Esophagus squamous epithelium (tissue), 5 donors: ENCODE results near the gene DIP2A. TPM values are rescaled to one million over a fixed set of nuclear protein-coding genes. Genes with fewer than 3 reads are reported as not detected.

ENCODE experiments used
- DNase-seq: peaks from one replicate; lab custom pipeline; 2025; lab: John Stamatoyannopoulos, UW
- H3K27ac ChIP-seq, 4 donors: fragments of 200-600 bp; sonication (generic); one replicate each; pipeline ENCODE4 v1.5.1; 2016 to 2019; ENCODE audit warnings: mild to moderate bottlenecking in 1 of 4
- H3K27me3 ChIP-seq, 4 donors: fragments of 200-600 bp; sonication (generic); 1 replicate in 3 of 4; 2 replicates in 1 of 4; pipeline versions ENCODE4 v1.5.1 to v1.6.0; 2017 to 2021; ENCODE audit warnings: antibody characterized with exemption in 1 of 4
- H3K36me3 ChIP-seq, 3 donors: fragments of 200-600 bp; sonication (generic); one replicate each; pipeline ENCODE4 v1.5.1; 2016 to 2019
- H3K4me1 ChIP-seq, 3 donors: fragments of 200-600 bp; sonication (generic); one replicate each; pipeline ENCODE4 v1.5.1; 2017 to 2019
- H3K4me3 ChIP-seq, 4 donors: fragments of 200-600 bp; sonication (generic); 1 replicate in 3 of 4; 2 replicates in 1 of 4; pipeline ENCODE4 v1.5.1; 2016 to 2019; ENCODE audit warnings: mild to moderate bottlenecking in 2 of 4, moderate library complexity in 1 of 4
- H3K9me3 ChIP-seq, 3 donors: fragments of 200-600 bp; sonication (generic); one replicate each; pipeline ENCODE4 v1.5.1; 2016 to 2019
- CTCF ChIP-seq, 6 experiments: fragments of 450-650 bp in 4 of 6; fragments of 200-600 bp in 2 of 6; sonication (generic) in 2 of 6; IDR thresholded peaks; one replicate each; pipeline ENCODE4 v1.5.1; 2016 to 2019; ENCODE audit warnings: antibody characterized with exemption in 6 of 6, mild to moderate bottlenecking in 4 of 6, moderate library complexity in 4 of 6
- POLR2A ChIP-seq, 4 donors: fragments of 450-650 bp; IDR thresholded peaks; one replicate each; pipeline ENCODE4 v1.6.1; 2017; ENCODE audit warnings: antibody characterized with exemption in 4 of 4, mild to moderate bottlenecking in 4 of 4, moderate library complexity in 3 of 4
- WGBS, 2 donors: methylation state at CpG; one replicate each; pipeline ENCODE4 v1.1.5; 2018; 5-methylcytosine and 5-hydroxymethylcytosine counted together
- intact Hi-C: fragments of 100-400 bp; cut with DNase I; formaldehyde crosslinking; loops from one replicate; pipeline ENCODE4 v1.15.0; 2022
- total RNA-seq, 4 donors: library from RNA; depleted of rRNA; stranded (reverse); fragments of >200 nt; gene quantifications; one replicate each; pipeline ENCODE4 v1.1.0, GENCODE V29; 2016
- donor health status: DM: yes; HTN: yes; CAD: no.

The DIP2A gene
- total RNA-seq, 4 donors from 2014 or later, result 16.7 to 40.3 (median 33.0) TPM

DNA sequence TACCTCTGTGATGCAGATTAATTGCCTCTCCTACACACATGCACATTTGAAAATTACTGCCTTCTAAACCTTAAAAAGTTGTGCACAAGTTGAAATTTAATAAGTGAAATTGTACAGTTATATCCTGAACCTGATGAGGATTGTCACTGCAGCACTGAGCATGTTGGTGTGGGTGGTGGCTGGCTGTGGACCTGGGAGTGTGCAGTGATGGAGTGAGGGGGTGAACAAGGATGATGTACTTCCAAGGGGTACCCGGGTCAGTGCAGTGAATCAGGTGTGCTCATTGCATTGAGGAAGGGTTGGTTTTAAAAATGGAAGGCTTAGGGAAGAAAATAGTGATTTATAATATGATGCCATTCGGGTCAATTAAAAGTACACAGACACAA lies 24.1 kb downstream of the DIP2A start:
- no peak overlapping the region for H3K4me3 ChIP-seq
- H3K27ac ChIP-seq, result no peak overlapping the region
- TF ChIP-seq CTCF (IDR thresholded peaks at IDR 0.05) (no peak), POLR2A (IDR thresholded peaks at IDR 0.05) (no peak)
- intact Hi-C loops, result no loop called here
- H3K27me3 ChIP-seq, result no peaks in the 10 kb centered on the region
- H3K4me1 ChIP-seq, result peaks cover 0 to 6% (median 0%) of the 10 kb centered on the region in 3 donors
- DNase-seq, result no peak
- WGBS, 2 donors, result 87 to 88% methylated on average over 2 of the region's 2 CpGs
- H3K36me3 ChIP-seq, result peaks cover 0 to 46% (median 0%) of the 10 kb centered on the region in 3 donors
- H3K9me3 ChIP-seq, result no peaks in the 10 kb centered on the region

GRCh38 chr21:46483300-46484295 lies 24.9 kb downstream of the DIP2A start:
- no peaks in the 10 kb centered on the region for H3K27me3 ChIP-seq
- no peak overlapping the region for H3K4me3 ChIP-seq
- no peak overlapping the region for H3K27ac ChIP-seq
- no peak for DNase-seq
- WGBS, 2 donors, result 75 to 87% methylated on average over 6 of the region's 6 CpGs
- H3K4me1 ChIP-seq, result peaks cover 0 to 6% (median 0%) of the 10 kb centered on the region in 3 donors
- H3K9me3 ChIP-seq, result no peaks in the 10 kb centered on the region
- no peak for TF ChIP-seq CTCF (IDR thresholded peaks at IDR 0.05)
- no peak for TF ChIP-seq POLR2A (IDR thresholded peaks at IDR 0.05)
- intact Hi-C loops, result no loop called here
- peaks cover 0 to 53% (median 0%) of the 10 kb centered on the region in 3 donors for H3K36me3 ChIP-seq

GRCh38 chr21:46486481-46487126 lies 27.9 kb downstream of the DIP2A start:
- Histone ChIP-seq H3K9me3 (no peaks in the 10 kb centered on the region), H3K4me3 (no peak overlapping the region), H3K4me1 (no peaks in the 10 kb centered on the region), H3K27ac (no peak overlapping the region), H3K27me3 (no peaks in the 10 kb centered on the region), H3K36me3 (peaks cover 0 to 60% (median 0%) of the 10 kb centered on the region in 3 donors)
- TF ChIP-seq POLR2A (IDR thresholded peaks at IDR 0.05) (no peak), CTCF (IDR thresholded peaks at IDR 0.05) (no peak)
- no peak for DNase-seq
- WGBS, 2 donors, result 70 to 75% methylated on average over 4 of the region's 4 CpGs
- intact Hi-C loops, result no loop called here

DNA sequence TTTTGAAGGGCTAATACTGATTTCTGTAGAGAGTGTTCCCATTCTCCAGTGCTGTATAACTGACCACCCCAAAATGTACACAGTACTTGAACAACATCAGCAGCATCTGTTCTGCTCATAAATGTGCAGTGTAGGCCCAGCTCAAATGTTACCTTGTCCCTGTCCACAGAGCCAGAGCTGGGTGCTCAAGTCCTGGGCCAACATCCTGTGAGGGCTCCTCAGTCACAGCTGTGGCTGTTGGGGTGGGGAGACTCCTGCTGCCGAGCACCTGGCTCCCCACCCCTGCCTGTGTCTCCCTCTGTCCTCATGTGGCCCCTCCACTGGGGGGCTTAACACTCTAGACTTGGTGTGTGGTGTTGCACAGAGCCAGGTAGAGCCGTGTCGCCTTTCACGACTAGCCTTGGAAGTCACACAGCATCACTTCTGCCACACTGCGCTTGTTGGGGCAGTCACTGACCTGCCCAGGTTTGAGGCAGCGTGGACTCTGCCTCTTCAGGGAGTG lies 30.5 kb downstream of the DIP2A start:
- no peak overlapping the region for H3K4me3 ChIP-seq
- no peak for DNase-seq
- H3K9me3 ChIP-seq, result no peaks in the 10 kb centered on the region
- no peak overlapping the region for H3K27ac ChIP-seq
- intact Hi-C loops, result no loop called here
- no peaks in the 10 kb centered on the region for H3K27me3 ChIP-seq
- H3K4me1 ChIP-seq, result no peaks in the 10 kb centered on the region
- WGBS, 2 donors, result 75 to 83% methylated on average over 1 to 4 of the region's 6 CpGs
- no peak for TF ChIP-seq POLR2A (IDR thresholded peaks at IDR 0.05)
- no peak for TF ChIP-seq CTCF (IDR thresholded peaks at IDR 0.05)
- H3K36me3 ChIP-seq, result peaks cover 0 to 80% (median 0%) of the 10 kb centered on the region in 3 donors
